ENCODE data around the gene MRGPRD.
"Not testable (repeated sequence)": the region's sequence is repeated elsewhere in the genome, so short reads cannot be mapped to it uniquely, and the experiment has no call there.

The MRGPRD gene

GRCh38 chr11:68976095-68976494 lies 4.7 kb downstream of the MRGPRD start:
- DNase-seq (ENCODE audit: low read depth): no peak
- H3K4me3 ChIP-seq (ENCODE audit: low read depth, low read length): no peak overlapping the region
- TF ChIP-seq CTCF (conservative IDR thresholded peaks at IDR 0.05; ENCODE audit: low read depth, low read length): no peak

- no peak for TF ChIP-seq CTCF (conservative IDR thresholded peaks at IDR 0.05; ENCODE audit: low read depth, low read length)
- H3K4me3 ChIP-seq (ENCODE audit: low read depth, low read length): no peak overlapping the region
- peak; percentile 33 for DNase-seq (ENCODE audit: low read depth)
Observed at GRCh38 chr11:68974421-68975194, 6.2 kb downstream of the MRGPRD start.

GRCh38 chr11:68973706-68974105 lies 7.1 kb downstream of the MRGPRD start:
- H3K4me3 ChIP-seq (ENCODE audit: low read depth, low read length); DNase-seq (ENCODE audit: low read depth): not testable (repeated sequence)

GRCh38 chr11:68973219-68973618 lies 7.6 kb downstream of the MRGPRD start:
- no peak for TF ChIP-seq CTCF (conservative IDR thresholded peaks at IDR 0.05; ENCODE audit: low read depth, low read length)
- DNase-seq (ENCODE audit: low read depth): no peak

GRCh38 chr11:68970921-68971636 lies 9.7 kb downstream of the MRGPRD start:
- no peak for DNase-seq (ENCODE audit: low read depth)
- H3K4me3 ChIP-seq (ENCODE audit: low read depth, low read length): no peak overlapping the region
- no peak for TF ChIP-seq CTCF (conservative IDR thresholded peaks at IDR 0.05; ENCODE audit: low read depth, low read length)

More at GRCh38 chr11:68973219-68973618, 7.6 kb downstream of the MRGPRD start:
- H3K4me3 ChIP-seq (ENCODE audit: low read depth, low read length): no peak overlapping the region

GRCh38 chr11:68969386-68969785 lies 11.4 kb downstream of the MRGPRD start:
- H3K4me3 ChIP-seq (ENCODE audit: low read depth, low read length): no peak overlapping the region
- DNase-seq (ENCODE audit: low read depth): no peak
- TF ChIP-seq CTCF (conservative IDR thresholded peaks at IDR 0.05; ENCODE audit: low read depth, low read length): no peak

- no peak for DNase-seq (ENCODE audit: low read depth)
- TF ChIP-seq CTCF (conservative IDR thresholded peaks at IDR 0.05; ENCODE audit: low read depth, low read length): no peak
- no peak overlapping the region for H3K4me3 ChIP-seq (ENCODE audit: low read depth, low read length)
Observed at GRCh38 chr11:68968306-68969250, 12.2 kb downstream of the MRGPRD start.

Measured in choroid plexus epithelial cell (primary cell).